GM23248 (cell line): Measurements from ENCODE around the gene IQCF5. TPM values are rescaled to one million over a fixed set of nuclear protein-coding genes. Genes with fewer than 3 reads are reported as not detected.

Experiments used
- DNase-seq: peaks from one replicate; pipeline ENCODE4 v3.0.0-alpha.2; 2015
- H2AFZ ChIP-seq: fragments of 200-600 bp; sonication (generic); 2 replicates; pipeline ENCODE4 v1.6.1; 2016; ENCODE audit warnings: antibody characterized with exemption
- H3F3A ChIP-seq: fragments of 200-600 bp; sonication (generic); 2 replicates; pipeline ENCODE4 v1.6.1; 2016; ENCODE audit warnings: mild to moderate bottlenecking, antibody characterized with exemption, mixed run types; ENCODE audit not compliant: insufficient read depth
- H3K27ac ChIP-seq: fragments of 200-600 bp; sonication (generic); 2 replicates; pipeline ENCODE4 v1.5.1; 2016; ENCODE audit warnings: mild to moderate bottlenecking
- H3K27me3 ChIP-seq: fragments of 200-600 bp; sonication (generic); replicated peaks from 2 replicates; pipeline ENCODE4 v1.6.1; 2016; ENCODE audit warnings: mild to moderate bottlenecking; ENCODE audit not compliant: insufficient read depth
- H3K36me3 ChIP-seq: fragments of 200-600 bp; sonication (generic); 2 replicates; pipeline ENCODE4 v1.6.1; 2016; ENCODE audit warnings: low read depth, mild to moderate bottlenecking
- H3K4me1 ChIP-seq: fragments of 200-600 bp; sonication (generic); 2 replicates; pipeline ENCODE4 v1.6.1; 2016; ENCODE audit warnings: mild to moderate bottlenecking; ENCODE audit not compliant: insufficient read depth
- H3K4me2 ChIP-seq: fragments of 200-600 bp; sonication (generic); one replicate; pipeline ENCODE4 v1.6.1; 2016; ENCODE audit warnings: mild to moderate bottlenecking; ENCODE audit not compliant: unreplicated experiment
- H3K4me3 ChIP-seq: fragments of 200-600 bp; sonication (generic); 2 replicates; pipeline ENCODE4 v1.5.1; 2016; ENCODE audit warnings: mild to moderate bottlenecking
- H3K79me2 ChIP-seq: fragments of 200-600 bp; sonication (generic); 2 replicates; pipeline ENCODE4 v1.6.1; 2016; ENCODE audit warnings: mild to moderate bottlenecking; ENCODE audit not compliant: insufficient read depth
- H3K9ac ChIP-seq: fragments of 200-600 bp; sonication (generic); 2 replicates; pipeline ENCODE4 v1.6.1; 2016; ENCODE audit warnings: mild to moderate bottlenecking
- H3K9me2 ChIP-seq: fragments of 200-600 bp; sonication (generic); 2 replicates; pipeline ENCODE4 v1.6.1; 2016; ENCODE audit warnings: mixed run types, mild to moderate bottlenecking, moderate library complexity; ENCODE audit not compliant: insufficient read depth
- H3K9me3 ChIP-seq: fragments of 200-600 bp; sonication (generic); one replicate; pipeline ENCODE4 v1.6.1; 2017; ENCODE audit warnings: low read depth
- H4K20me1 ChIP-seq: fragments of 200-600 bp; sonication (generic); 2 replicates; pipeline ENCODE4 v1.6.0; 2016; ENCODE audit not compliant: insufficient read depth
- EZH2 ChIP-seq: fragments of 200-600 bp; sonication (generic); IDR thresholded peaks from 2 replicates; pipeline ENCODE4 v1.6.1; 2018; ENCODE audit warnings: antibody characterized with exemption, mild to moderate bottlenecking; ENCODE audit not compliant: insufficient read depth, poor library complexity, severe bottlenecking
- EZH2phosphoT487 ChIP-seq: fragments of 200-600 bp; sonication (generic); IDR thresholded peaks from 2 replicates; pipeline ENCODE4 v1.6.1; 2018; ENCODE audit warnings: antibody characterized with exemption, moderate library complexity, mild to moderate bottlenecking, low read depth; ENCODE audit not compliant: insufficient read depth
- WGBS, 2 experiments: methylation state at CpG; one replicate each; pipeline ENCODE4 v1.1.6; 2015 to 2017; ENCODE audit warnings: low lambda C conversion rate in 2 of 2, low coverage in 1 of 2; ENCODE audit errors: missing lambda C conversion rate in 2 of 2; 5-methylcytosine and 5-hydroxymethylcytosine counted together
- in situ Hi-C: fragments of 300-500 bp; cut with MboI; formaldehyde crosslinking; loops from 2 replicates; pipeline ENCODE4 v1.15.0; 2020
- polyA plus RNA-seq: library from polyadenylated mRNA; unstranded; fragments of >200 nt; fragmentation: Nextera tagmentation; extraction: Ambion mirVana; gene quantifications from 2 replicates; pipeline ENCODE4 v1.2.1, GENCODE V29; 2016
- total RNA-seq: library from RNA; depleted of rRNA; stranded (reverse); fragments of >200 nt; shearing (Covaris generic); gene quantifications from 2 replicates; pipeline ENCODE4 v1.2.3, GENCODE V29; 2014

IQCF5 gene
- total and polyA plus RNA-seq, 2 experiments from 2014 or later, result not detected

DNA sequence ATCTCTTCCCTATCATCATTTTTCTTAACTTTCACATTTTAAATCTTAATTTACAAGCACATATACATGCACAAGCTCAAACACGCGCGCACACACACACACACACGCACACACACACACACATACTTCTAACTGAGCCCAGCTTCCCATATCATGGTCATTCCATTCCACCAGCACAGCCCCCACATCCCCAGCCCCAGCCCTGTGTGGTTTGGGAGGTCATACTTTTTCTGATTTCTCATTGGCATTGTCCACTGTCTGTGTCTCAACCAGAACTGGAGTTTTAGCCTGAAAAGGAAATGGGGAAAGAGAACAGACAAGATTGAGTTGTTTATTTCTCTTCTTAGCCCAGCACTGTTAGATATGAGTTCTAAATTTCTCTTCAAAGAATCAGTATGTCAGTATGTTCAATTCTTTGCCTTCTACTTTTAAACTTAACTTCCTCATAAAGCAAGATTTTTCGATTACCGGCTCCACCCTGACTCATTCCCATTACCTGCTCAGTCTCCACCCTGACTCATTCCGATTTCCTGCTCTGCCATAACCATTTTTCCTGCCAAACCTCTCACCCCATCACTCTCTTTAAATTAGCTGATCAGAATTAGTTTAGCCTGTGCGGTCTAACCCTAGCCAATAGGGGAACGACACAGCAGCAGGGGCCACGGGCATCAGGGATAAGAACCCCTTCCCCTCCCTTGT lies 21.4 kb upstream of the IQCF5 start:
- Histone ChIP-seq H3K27ac (no peak overlapping the region), H2AFZ (no peak overlapping the region), H3K4me2 (no peak overlapping the region), H3K9me2 (no peaks in the 10 kb centered on the region), H3F3A (no peaks in the 10 kb centered on the region), H3K4me3 (no peak overlapping the region), H3K27me3 (peaks cover 5% of the 10 kb centered on the region; the same call in 1 of the 2 replicates), H4K20me1 (no peaks in the 10 kb centered on the region), H3K36me3 (no peaks in the 10 kb centered on the region), H3K9me3 (no peaks in the 10 kb centered on the region), H3K79me2 (no peaks in the 10 kb centered on the region), H3K9ac (no peak overlapping the region), H3K4me1 (no peaks in the 10 kb centered on the region)
- TF ChIP-seq EZH2phosphoT487 (no peak), EZH2 (no peak)
- DNase-seq, result no peak
- in situ Hi-C loops, result no loop called here
- 77 to 81% methylated on average over 10 of the region's 10 CpGs for WGBS, 2 experiments

DNA sequence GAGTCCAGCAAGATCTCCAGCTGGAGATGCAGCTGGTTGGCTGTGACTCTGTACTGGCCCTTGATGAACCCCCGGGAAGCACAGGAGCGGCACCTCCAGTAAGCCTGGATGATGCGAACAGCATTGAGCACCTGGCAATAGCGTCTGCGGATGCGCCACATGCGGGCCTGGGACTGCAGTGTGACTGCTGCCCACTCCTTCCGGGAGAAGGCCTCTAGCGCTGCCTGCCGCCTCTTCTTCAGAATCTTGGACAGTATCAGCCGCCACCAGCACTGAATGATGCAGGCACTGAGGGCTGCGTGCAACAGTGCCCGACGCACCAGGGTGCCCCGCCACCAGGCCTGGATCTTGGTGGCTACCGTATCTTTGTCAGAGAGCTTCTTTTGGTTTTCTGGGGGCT lies 19.5 kb upstream of the IQCF5 start:
- H3K9ac ChIP-seq, result no peak overlapping the region
- no peak overlapping the region for H3K4me3 ChIP-seq
- H2AFZ ChIP-seq, result no peak overlapping the region
- no peaks in the 10 kb centered on the region for H3K79me2 ChIP-seq
- no peaks in the 10 kb centered on the region for H3K4me1 ChIP-seq
- no peak overlapping the region for H3K27ac ChIP-seq
- TF ChIP-seq EZH2phosphoT487, result no peak
- no peak for TF ChIP-seq EZH2
- no peaks in the 10 kb centered on the region for H3K9me2 ChIP-seq
- no peaks in the 10 kb centered on the region for H3K36me3 ChIP-seq
- H3K27me3 ChIP-seq, result peaks cover 12% of the 10 kb centered on the region; the same call in 1 of the 2 replicates
- WGBS, 2 experiments, result 68 to 69% methylated on average over 14 to 16 of the region's 16 CpGs
- DNase-seq, result no peak
- H3F3A ChIP-seq, result no peaks in the 10 kb centered on the region
- H3K4me2 ChIP-seq, result no peak overlapping the region
- H4K20me1 ChIP-seq, result no peaks in the 10 kb centered on the region
- no peaks in the 10 kb centered on the region for H3K9me3 ChIP-seq
- in situ Hi-C loops, result no loop called here

DNA sequence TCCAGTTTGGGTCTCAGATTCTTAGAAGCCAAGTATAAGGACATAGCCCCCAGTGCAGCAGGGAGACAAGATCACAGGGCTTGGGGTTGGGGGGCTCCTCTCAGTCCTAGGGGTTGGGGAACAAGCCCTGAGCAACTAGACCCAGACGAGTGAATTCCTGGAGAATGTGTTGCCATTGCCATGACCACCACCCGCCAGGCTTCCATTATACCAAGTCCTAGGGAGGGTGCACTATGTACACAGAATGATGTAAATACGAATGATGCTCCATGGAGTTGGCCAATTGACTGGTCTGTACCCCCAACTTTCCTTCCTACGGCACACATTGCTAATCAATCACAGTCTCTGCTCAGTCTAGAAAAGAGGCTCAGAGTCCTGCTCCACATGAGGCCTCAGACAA lies 19.0 kb upstream of the IQCF5 start:
- TF ChIP-seq EZH2phosphoT487 (no peak), EZH2 (no peak)
- H3K27me3 ChIP-seq, result peaks cover 12% of the 10 kb centered on the region
- no peak overlapping the region for H3K27ac ChIP-seq
- no peak overlapping the region for H3K9ac ChIP-seq
- H3F3A ChIP-seq, result no peaks in the 10 kb centered on the region
- H3K4me2 ChIP-seq, result no peak overlapping the region
- no peaks in the 10 kb centered on the region for H3K36me3 ChIP-seq
- H3K79me2 ChIP-seq, result no peaks in the 10 kb centered on the region
- in situ Hi-C loops, result no loop called here
- H3K9me2 ChIP-seq, result no peaks in the 10 kb centered on the region
- no peaks in the 10 kb centered on the region for H3K9me3 ChIP-seq
- H4K20me1 ChIP-seq, result no peaks in the 10 kb centered on the region
- no peaks in the 10 kb centered on the region for H3K4me1 ChIP-seq
- DNase-seq, result no peak
- no peak overlapping the region for H3K4me3 ChIP-seq
- 29 to 33% methylated on average over 4 of the region's 4 CpGs for WGBS, 2 experiments
- no peak overlapping the region for H2AFZ ChIP-seq

- H3K27me3 ChIP-seq, result peaks cover 11% of the 10 kb centered on the region
- H3K9me3 ChIP-seq, result no peaks in the 10 kb centered on the region
- H3K79me2 ChIP-seq, result no peaks in the 10 kb centered on the region
- no peak overlapping the region for H2AFZ ChIP-seq
- no peak for DNase-seq
- H3F3A ChIP-seq, result no peaks in the 10 kb centered on the region
- TF ChIP-seq EZH2 (no peak), EZH2phosphoT487 (no peak)
- no peak overlapping the region for H3K9ac ChIP-seq
- no peaks in the 10 kb centered on the region for H3K9me2 ChIP-seq
- H3K4me1 ChIP-seq, result no peaks in the 10 kb centered on the region
- WGBS, 2 experiments, result 36 to 39% methylated on average over 7 of the region's 7 CpGs
- no peaks in the 10 kb centered on the region for H4K20me1 ChIP-seq
- H3K36me3 ChIP-seq, result no peaks in the 10 kb centered on the region
- no peak overlapping the region for H3K27ac ChIP-seq
- in situ Hi-C loops, result no loop called here
- H3K4me2 ChIP-seq, result no peak overlapping the region
- H3K4me3 ChIP-seq, result no peak overlapping the region
Measured at GRCh38 chr3:51891242-51892039, 16.0 kb upstream of the IQCF5 start.
